Endodermal cell (in vitro differentiated cells): ENCODE results near the gene OR8G1. TPM values are rescaled to one million over a fixed set of nuclear protein-coding genes. Genes with fewer than 3 reads are reported as not detected.

ENCODE experiments used
- DNase-seq: peaks from one replicate; pipeline ENCODE4 v3.0.0-alpha.2; 2017
- H3K27ac ChIP-seq: 2 replicates; pipeline ENCODE4 v1.5.1; 2013; ENCODE audit warnings: mild to moderate bottlenecking, low read depth, low read length, moderate library complexity
- H3K27me3 ChIP-seq: 2 replicates; pipeline ENCODE4 v1.6.1; 2013; ENCODE audit warnings: mild to moderate bottlenecking, low read length, moderate library complexity; ENCODE audit not compliant: insufficient read depth, control insufficient read depth, poor library complexity, severe bottlenecking
- H3K36me3 ChIP-seq: 2 replicates; pipeline ENCODE4 v1.7.0; 2013; ENCODE audit warnings: mild to moderate bottlenecking, low read length, moderate library complexity; ENCODE audit not compliant: control insufficient read depth, insufficient read depth
- H3K4me1 ChIP-seq: one replicate; pipeline ENCODE4 v1.7.0; 2013; ENCODE audit warnings: low read length; ENCODE audit not compliant: control insufficient read depth, insufficient read depth
- H3K4me3 ChIP-seq: 2 replicates; pipeline ENCODE4 v1.5.1; 2013; ENCODE audit warnings: mild to moderate bottlenecking, low read length, moderate library complexity
- H3K9ac ChIP-seq: 2 replicates; pipeline ENCODE4 v1.6.1; 2013; ENCODE audit warnings: mild to moderate bottlenecking, low read length, moderate library complexity; ENCODE audit not compliant: poor library complexity, severe bottlenecking; ENCODE audit errors: extremely low read depth
- H3K9me3 ChIP-seq: 2 replicates; pipeline ENCODE4 v1.6.1; 2013; ENCODE audit warnings: mild to moderate bottlenecking, low read length, moderate library complexity; ENCODE audit not compliant: control insufficient read depth
- H3K27ac Mint-ChIP-seq: 2 replicates; pipeline ENCODE4 v1.8.0; 2020; ENCODE audit warnings: mixed read lengths
- H3K27me3 Mint-ChIP-seq: 2 replicates; pipeline ENCODE4 v1.8.0; 2021; ENCODE audit warnings: mild to moderate bottlenecking, mixed read lengths; ENCODE audit not compliant: insufficient read depth
- H3K36me3 Mint-ChIP-seq: 2 replicates; pipeline ENCODE4 v1.8.0; 2020; ENCODE audit warnings: low read depth, mixed read lengths
- H3K4me1 Mint-ChIP-seq: 2 replicates; pipeline ENCODE4 v1.8.0; 2020; ENCODE audit warnings: mixed read lengths
- H3K4me3 Mint-ChIP-seq: 2 replicates; pipeline ENCODE4 v1.8.0; 2020; ENCODE audit warnings: mild to moderate bottlenecking, moderate library complexity, mixed read lengths
- H3K9me3 Mint-ChIP-seq: 2 replicates; pipeline ENCODE4 v1.8.0; 2020; ENCODE audit warnings: mild to moderate bottlenecking, mixed read lengths
- WGBS, 2 experiments: methylation state at CpG; one replicate each; pipeline versions ENCODE4 v1.1.5 to v1.1.7; 2013; ENCODE audit warnings: missing lambda C conversion rate in 2 of 2, mixed read lengths in 1 of 2; ENCODE audit not compliant: insufficient coverage in 1 of 2, insufficient read length in 1 of 2; 5-methylcytosine and 5-hydroxymethylcytosine counted together
- long read RNA-seq, 4 experiments: library from polyadenylated mRNA in 2 of 4; library from RNA in 1 of 4; library from capped mRNA in 1 of 4; stranded (forward) in 3 of 4; unstranded in 1 of 4; transcript quantifications; one replicate each; pipeline ENCODE4 v2.0.0, GENCODE V29; 2020 to 2021; ENCODE audit warnings: inconsistent platforms in 1 of 4
- polyA plus RNA-seq, 2 experiments: library from polyadenylated mRNA; stranded (reverse); fragments of 50-300 nt; gene quantifications; one replicate each; pipeline ENCODE4 v1.2.3, GENCODE V29; 2013
- total RNA-seq, 2 donors: library from RNA; stranded (reverse); fragmentation: NEBNext Ultra II Directional in 1 of 2; extraction: Animal tissue kit (Norgen Biotek cat#: 25700) in 1 of 2; gene quantifications; 2 replicates in 1 of 2; 3 replicates in 1 of 2; pipeline ENCODE4 v1.2.1, GENCODE V29; 2021
- TF ChIP-seq, protein P1 (sequence below): fragments of 200-600 bp; sonication (generic); conservative IDR thresholded peaks from 2 replicates; pipeline ENCODE4 v1.5.0; 2021; ENCODE audit warnings: antibody characterized with exemption, mild to moderate bottlenecking

Gene OR8G1, protein sequence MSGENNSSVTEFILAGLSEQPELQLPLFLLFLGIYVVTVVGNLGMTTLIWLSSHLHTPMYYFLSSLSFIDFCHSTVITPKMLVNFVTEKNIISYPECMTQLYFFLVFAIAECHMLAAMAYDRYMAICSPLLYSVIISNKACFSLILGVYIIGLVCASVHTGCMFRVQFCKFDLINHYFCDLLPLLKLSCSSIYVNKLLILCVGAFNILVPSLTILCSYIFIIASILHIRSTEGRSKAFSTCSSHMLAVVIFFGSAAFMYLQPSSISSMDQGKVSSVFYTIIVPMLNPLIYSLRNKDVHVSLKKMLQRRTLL
- total RNA-seq, result under 1 TPM in 1 of 2 donors, not detected in 1; 0.11 TPM
- polyA plus RNA-seq (2013, experiment 1 of 2), result not detected
- not detected for polyA plus RNA-seq (2013, experiment 2 of 2)
- long read RNA-seq, experiment 1, result 0 reads
- long read RNA-seq, experiment 2, result 0 reads
- long read RNA-seq, experiment 3, result 0 reads
- long read RNA-seq, experiment 4, result 0 reads

DNA sequence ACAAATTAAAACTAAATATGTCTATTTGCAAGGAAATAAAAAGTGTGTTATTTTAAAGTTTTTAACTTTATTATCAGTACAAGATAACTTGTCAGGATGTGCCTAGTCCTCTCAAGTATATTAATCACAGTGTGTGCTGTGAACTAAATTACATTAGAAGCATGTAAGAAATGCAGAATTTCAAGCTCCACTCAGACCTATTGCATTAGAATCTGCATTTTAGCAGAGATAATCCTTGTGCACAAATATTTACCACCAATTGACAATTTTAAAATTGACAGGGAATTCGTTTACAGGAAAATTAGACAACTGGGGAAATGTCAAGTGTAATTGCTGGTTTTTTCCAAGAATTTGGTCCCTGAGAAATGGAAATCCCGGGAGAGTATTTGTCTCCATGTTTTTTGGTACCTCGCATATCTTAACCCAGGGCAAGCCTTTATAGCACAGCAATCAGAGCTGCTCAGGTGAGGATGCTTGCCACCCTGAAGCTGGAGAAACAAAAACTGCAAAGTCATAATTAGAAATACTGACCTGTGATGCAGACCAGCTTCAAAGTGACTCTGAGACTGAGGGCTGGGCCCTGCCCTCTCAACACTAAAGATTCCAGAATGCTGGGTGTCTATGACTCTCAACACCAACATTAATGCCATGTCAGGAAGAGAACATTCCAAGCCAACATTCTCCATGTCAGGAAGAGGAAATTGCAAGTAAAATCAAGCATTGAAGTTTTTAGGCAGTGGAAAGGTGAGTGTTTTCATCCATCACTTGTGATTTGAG is at the start of gene OR8G1:
OR8G1 (plus strand) TSS at position 475 of the 777 bp plus-strand sequence. CDS start 8,581 bp downstream, outside the sequence.
- H3K4me1 Mint-ChIP-seq, result no peaks in the 10 kb centered on the region
- no peak for DNase-seq
- WGBS, 2 experiments, result 91 to 93% methylated on average over 3 of the region's 3 CpGs
- TF ChIP-seq, protein P1, sequence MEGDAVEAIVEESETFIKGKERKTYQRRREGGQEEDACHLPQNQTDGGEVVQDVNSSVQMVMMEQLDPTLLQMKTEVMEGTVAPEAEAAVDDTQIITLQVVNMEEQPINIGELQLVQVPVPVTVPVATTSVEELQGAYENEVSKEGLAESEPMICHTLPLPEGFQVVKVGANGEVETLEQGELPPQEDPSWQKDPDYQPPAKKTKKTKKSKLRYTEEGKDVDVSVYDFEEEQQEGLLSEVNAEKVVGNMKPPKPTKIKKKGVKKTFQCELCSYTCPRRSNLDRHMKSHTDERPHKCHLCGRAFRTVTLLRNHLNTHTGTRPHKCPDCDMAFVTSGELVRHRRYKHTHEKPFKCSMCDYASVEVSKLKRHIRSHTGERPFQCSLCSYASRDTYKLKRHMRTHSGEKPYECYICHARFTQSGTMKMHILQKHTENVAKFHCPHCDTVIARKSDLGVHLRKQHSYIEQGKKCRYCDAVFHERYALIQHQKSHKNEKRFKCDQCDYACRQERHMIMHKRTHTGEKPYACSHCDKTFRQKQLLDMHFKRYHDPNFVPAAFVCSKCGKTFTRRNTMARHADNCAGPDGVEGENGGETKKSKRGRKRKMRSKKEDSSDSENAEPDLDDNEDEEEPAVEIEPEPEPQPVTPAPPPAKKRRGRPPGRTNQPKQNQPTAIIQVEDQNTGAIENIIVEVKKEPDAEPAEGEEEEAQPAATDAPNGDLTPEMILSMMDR, result no peak
- peaks cover 10% of the 10 kb centered on the region for H3K27me3 Mint-ChIP-seq
- no peaks in the 10 kb centered on the region for H3K36me3 Mint-ChIP-seq
- no peaks in the 10 kb centered on the region for H3K27me3 ChIP-seq
- no peaks in the 10 kb centered on the region for H3K36me3 ChIP-seq
- peaks cover 3% of the 10 kb centered on the region for H3K9me3 Mint-ChIP-seq
- no peak within 1 kb of the TSS for H3K4me3 ChIP-seq
- H3K27ac ChIP-seq, result no peak within 1 kb of the TSS
- no peak within 1 kb of the TSS for H3K4me3 Mint-ChIP-seq
- no peaks in the 10 kb centered on the region for H3K4me1 ChIP-seq
- no peak within 1 kb of the TSS for H3K27ac Mint-ChIP-seq
- no peak within 1 kb of the TSS for H3K9ac ChIP-seq
- no peaks in the 10 kb centered on the region for H3K9me3 ChIP-seq

DNA sequence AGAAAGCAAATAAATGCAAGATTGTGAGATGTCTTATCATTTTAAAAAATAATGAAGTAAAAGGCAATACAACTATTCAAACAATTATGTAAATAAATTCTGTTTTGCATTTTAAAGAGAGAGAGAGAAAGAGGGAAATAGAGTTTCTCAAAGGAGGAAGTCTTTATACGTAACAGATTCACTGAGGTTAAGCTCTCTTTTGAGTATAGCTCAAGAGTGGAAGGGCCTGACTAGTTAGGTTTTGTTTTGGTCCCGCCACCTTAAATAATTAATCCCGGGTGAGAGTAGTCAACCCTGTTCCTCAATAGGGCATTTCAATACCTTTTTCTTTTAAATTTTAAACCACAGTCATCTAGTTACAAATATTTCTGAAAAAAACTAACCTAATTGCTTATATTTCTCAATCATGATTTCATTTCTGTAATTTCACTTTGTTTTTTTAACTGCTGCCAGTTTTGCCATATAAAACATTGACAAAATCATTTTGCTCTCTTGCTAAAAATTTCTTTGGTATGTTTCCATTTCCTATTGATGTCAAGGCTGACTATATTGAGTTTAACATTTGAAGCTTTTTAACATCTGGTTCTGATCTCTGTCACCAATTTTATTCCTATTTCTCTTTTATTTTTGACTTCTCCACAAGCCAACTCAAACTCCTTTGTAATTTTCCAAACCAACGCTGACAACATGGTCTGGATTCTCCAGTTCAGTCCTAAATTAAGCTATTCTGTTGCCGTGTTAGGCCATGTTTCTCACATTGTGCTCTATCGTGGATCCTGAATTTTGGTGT is 47.5 kb upstream of the OR8G1 start:
- no peak overlapping the region for H3K27ac Mint-ChIP-seq
- peaks cover 14% of the 10 kb centered on the region for H3K4me1 ChIP-seq
- H3K36me3 Mint-ChIP-seq, result no peaks in the 10 kb centered on the region
- H3K36me3 ChIP-seq, result no peaks in the 10 kb centered on the region
- H3K4me3 Mint-ChIP-seq, result no peak overlapping the region
- H3K4me1 Mint-ChIP-seq, result peaks cover 32% of the 10 kb centered on the region
- no peak overlapping the region for H3K27ac ChIP-seq
- H3K4me3 ChIP-seq, result no peak overlapping the region
- peaks cover 3% of the 10 kb centered on the region for H3K27me3 Mint-ChIP-seq
- TF ChIP-seq, protein P1, result no peak
- no peaks in the 10 kb centered on the region for H3K27me3 ChIP-seq
- 88 to 92% methylated on average over 6 of the region's 6 CpGs for WGBS, 2 experiments
- no peak overlapping the region for H3K9ac ChIP-seq
- peaks cover 7% of the 10 kb centered on the region for H3K9me3 Mint-ChIP-seq
- DNase-seq, result no peak
- no peaks in the 10 kb centered on the region for H3K9me3 ChIP-seq
